Keratinocyte (primary cell): ENCODE measurements around the gene RAB37. TPM values are rescaled to one million over a fixed set of nuclear protein-coding genes. Genes with fewer than 3 reads are reported as not detected.

Experiments used
- DNase-seq: peaks from one replicate; pipeline ENCODE4 v3.0.0-alpha.2; 2011; ENCODE audit warnings: low read depth, missing footprints, low spot score
- FAIRE-seq: peaks from 2 replicates; lab custom pipeline; 2011; peaks lifted over from hg19 to GRCh38; lab: Jason Lieb, UNC
- H2AFZ ChIP-seq: 2 replicates; pipeline ENCODE4 v1.6.0; 2012; ENCODE audit warnings: low read length, control low read depth, inconsistent platforms; ENCODE audit not compliant: control insufficient read depth
- H3K27ac ChIP-seq: 2 replicates; pipeline ENCODE4 v1.5.1; 2011; ENCODE audit warnings: low read length; ENCODE audit not compliant: control insufficient read depth, insufficient read depth
- H3K27me3 ChIP-seq: 3 replicates; pipeline ENCODE4 v1.6.0; 2011; ENCODE audit warnings: low read length; ENCODE audit not compliant: control insufficient read depth, insufficient read depth; ENCODE audit errors: extremely low read depth
- H3K36me3 ChIP-seq, 2 experiments: 2 replicates in 1 of 2; 3 replicates in 1 of 2; pipeline ENCODE4 v1.5.1; 2011; ENCODE audit warnings: low read length in 2 of 2, mild to moderate bottlenecking in 1 of 2; ENCODE audit not compliant: control insufficient read depth in 2 of 2, insufficient read depth in 2 of 2; ENCODE audit errors: extremely low read depth in 1 of 2
- H3K4me1 ChIP-seq: 3 replicates; pipeline ENCODE4 v1.5.1; 2011; ENCODE audit warnings: low read length; ENCODE audit not compliant: control insufficient read depth, insufficient read depth; ENCODE audit errors: extremely low read depth
- H3K4me2 ChIP-seq: 3 replicates; pipeline ENCODE4 v1.6.0; 2011; ENCODE audit warnings: low read depth, low read length; ENCODE audit not compliant: control insufficient read depth, insufficient read depth; ENCODE audit errors: extremely low read depth
- H3K4me3 ChIP-seq, 3 experiments: fragments of 200-600 bp in 1 of 3; sonication (generic) in 1 of 3; 2 replicates in 2 of 3; 3 replicates in 1 of 3; pipeline ENCODE4 v1.5.1; 2011 to 2016; ENCODE audit warnings: low read length in 3 of 3, mild to moderate bottlenecking in 3 of 3, control low read depth in 2 of 3, inconsistent platforms in 1 of 3, low read depth in 1 of 3, mixed read lengths in 1 of 3, mixed run types in 1 of 3, moderate library complexity in 1 of 3; ENCODE audit not compliant: control insufficient read depth in 2 of 3, insufficient read depth in 2 of 3; ENCODE audit errors: extremely low read depth in 1 of 3
- H3K79me2 ChIP-seq: 2 replicates; pipeline ENCODE4 v1.6.0; 2012; ENCODE audit warnings: low read length; ENCODE audit not compliant: control insufficient read depth, insufficient read depth
- H3K9ac ChIP-seq: 3 replicates; pipeline ENCODE4 v1.6.0; 2011; ENCODE audit warnings: low read length; ENCODE audit not compliant: control insufficient read depth, insufficient read depth; ENCODE audit errors: extremely low read depth
- H3K9me1 ChIP-seq: 3 replicates; pipeline ENCODE4 v1.6.0; 2011; ENCODE audit warnings: low read length; ENCODE audit not compliant: control insufficient read depth, insufficient read depth; ENCODE audit errors: extremely low read depth
- H3K9me3 ChIP-seq: 2 replicates; pipeline ENCODE4 v1.5.1; 2012; ENCODE audit warnings: low read depth, low read length; ENCODE audit not compliant: control insufficient read depth
- H4K20me1 ChIP-seq: 3 replicates; pipeline ENCODE4 v1.6.0; 2011; ENCODE audit warnings: low read length; ENCODE audit not compliant: control insufficient read depth, insufficient read depth; ENCODE audit errors: extremely low read depth
- CTCF ChIP-seq, 3 experiments: IDR thresholded peaks in 1 of 3; conservative IDR thresholded peaks in 1 of 3; optimal IDR thresholded peaks in 1 of 3; 2 replicates in 2 of 3; 3 replicates in 1 of 3; pipeline versions ENCODE3 to v1.5.1; 2011; ENCODE audit warnings: low read length in 3 of 3, mild to moderate bottlenecking in 3 of 3, moderate library complexity in 2 of 3, control low read depth in 1 of 3, inconsistent platforms in 1 of 3; ENCODE audit not compliant: insufficient read depth in 2 of 3; ENCODE audit errors: extremely low read depth in 1 of 3
- EZH2 ChIP-seq: IDR thresholded peaks from one replicate; pipeline ENCODE4 v1.6.1; 2012; ENCODE audit warnings: inconsistent platforms, mild to moderate bottlenecking, low read length, moderate library complexity
- dilution Hi-C: fragments of 300-500 bp; cut with MboI; formaldehyde crosslinking; loops from one replicate; pipeline ENCODE4 v1.7.0; 2020; ENCODE audit warnings: low sequenced_read_pairs; ENCODE audit not compliant: extremely low pct_ligation_motif_present
- polyA plus RNA-seq, 5 experiments: library from polyadenylated mRNA; depleted of rRNA in 3 of 5; stranded (reverse) in 3 of 5; stranded (forward) in 1 of 5; unstranded in 1 of 5; fragments of >200 nt; gene quantifications; 1 replicate in 1 of 5; 2 replicates in 3 of 5; 3 replicates in 1 of 5; pipeline versions ENCODE4 v1.2.1 to v1.2.3, GENCODE V29; 2011 to 2012; ENCODE audit warnings: missing spikeins in 2 of 5, low read depth in 1 of 5, low replicate concordance in 1 of 5

The RAB37 gene
- polyA plus RNA-seq, 1 donor (not counting 4 experiments of a cell fraction or from before 2014, with no cell fraction given) = 0.03 TPM

GRCh38 chr17:74740173-74740572 lies 3.1 kb downstream of the RAB37 start:
- H3K9ac ChIP-seq = no peak overlapping the region
- no peak overlapping the region for H2AFZ ChIP-seq
- TF ChIP-seq CTCF (optimal IDR thresholded peaks at IDR 0.05 in 1 of 3, IDR thresholded peaks at IDR 0.05 in 1 of 3, conservative IDR thresholded peaks at IDR 0.05 in 1 of 3; ENCODE audit: extremely low read depth in 1 of 3, insufficient read depth in 2 of 3, low read length in 3 of 3) = no peak
- no peak for TF ChIP-seq EZH2
- no peaks in the 10 kb centered on the region for H3K9me1 ChIP-seq
- no peaks in the 10 kb centered on the region for H3K9me3 ChIP-seq
- no peak overlapping the region for H3K27ac ChIP-seq
- peaks cover 7% of the 10 kb centered on the region for H3K4me1 ChIP-seq
- peaks cover 2% of the 10 kb centered on the region for H4K20me1 ChIP-seq
- no peaks in the 10 kb centered on the region for H3K36me3 ChIP-seq
- dilution Hi-C loops = no loop called here
- no peaks in the 10 kb centered on the region for H3K79me2 ChIP-seq
- DNase-seq (no peak), FAIRE-seq (no peak)
- no peak overlapping the region for H3K4me3 ChIP-seq
- H3K4me2 ChIP-seq = no peak overlapping the region
- peaks cover 49% of the 10 kb centered on the region for H3K27me3 ChIP-seq

- FAIRE-seq (no peak), DNase-seq (no peak)
- H3K36me3 ChIP-seq = no peaks in the 10 kb centered on the region
- H3K9me1 ChIP-seq = no peaks in the 10 kb centered on the region
- no peaks in the 10 kb centered on the region for H3K79me2 ChIP-seq
- TF ChIP-seq EZH2 (no peak), CTCF (optimal IDR thresholded peaks at IDR 0.05 in 1 of 3, IDR thresholded peaks at IDR 0.05 in 1 of 3, conservative IDR thresholded peaks at IDR 0.05 in 1 of 3; ENCODE audit: extremely low read depth in 1 of 3, insufficient read depth in 2 of 3, low read length in 3 of 3) (no peak)
- dilution Hi-C loops = no loop called here
- peaks cover 7% of the 10 kb centered on the region for H3K4me1 ChIP-seq
- peaks cover 43% of the 10 kb centered on the region for H3K27me3 ChIP-seq
- H4K20me1 ChIP-seq = peaks cover 2% of the 10 kb centered on the region
- H3K27ac ChIP-seq = no peak overlapping the region
- no peak overlapping the region for H3K4me2 ChIP-seq
- H3K9ac ChIP-seq = no peak overlapping the region
- no peak overlapping the region for H3K4me3 ChIP-seq
- no peak overlapping the region for H2AFZ ChIP-seq
- no peaks in the 10 kb centered on the region for H3K9me3 ChIP-seq
Observed at GRCh38 chr17:74740641-74741387, 3.8 kb downstream of the RAB37 start.
